ENCODE data around the gene KCTD18.

- TF ChIP-seq POLR2AphosphoS5 (IDR thresholded peaks at IDR 0.05): no peak
- no peak for TF ChIP-seq EP300 (IDR thresholded peaks at IDR 0.05)
These were observed 23.3 kb downstream of the KCTD18 start for GRCh38 chr2:200486529-200486928.

Measured in upper lobe of left lung (tissue), 4 donors.